Raji (cell line): Measurements from ENCODE around the gene RPS2.

ENCODE experiments used
- POLR2A ChIP-seq: IDR thresholded peaks from 2 replicates; pipeline ENCODE4 v1.6.1; 2011; ENCODE audit warnings: low read depth, low read length, control low read depth; ENCODE audit not compliant: insufficient read depth

Gene RPS2

GRCh38 chr16:1960665-1961630 is 3.7 kb downstream of the RPS2 start:
- TF ChIP-seq POLR2A: peak; percentile 82

DNA sequence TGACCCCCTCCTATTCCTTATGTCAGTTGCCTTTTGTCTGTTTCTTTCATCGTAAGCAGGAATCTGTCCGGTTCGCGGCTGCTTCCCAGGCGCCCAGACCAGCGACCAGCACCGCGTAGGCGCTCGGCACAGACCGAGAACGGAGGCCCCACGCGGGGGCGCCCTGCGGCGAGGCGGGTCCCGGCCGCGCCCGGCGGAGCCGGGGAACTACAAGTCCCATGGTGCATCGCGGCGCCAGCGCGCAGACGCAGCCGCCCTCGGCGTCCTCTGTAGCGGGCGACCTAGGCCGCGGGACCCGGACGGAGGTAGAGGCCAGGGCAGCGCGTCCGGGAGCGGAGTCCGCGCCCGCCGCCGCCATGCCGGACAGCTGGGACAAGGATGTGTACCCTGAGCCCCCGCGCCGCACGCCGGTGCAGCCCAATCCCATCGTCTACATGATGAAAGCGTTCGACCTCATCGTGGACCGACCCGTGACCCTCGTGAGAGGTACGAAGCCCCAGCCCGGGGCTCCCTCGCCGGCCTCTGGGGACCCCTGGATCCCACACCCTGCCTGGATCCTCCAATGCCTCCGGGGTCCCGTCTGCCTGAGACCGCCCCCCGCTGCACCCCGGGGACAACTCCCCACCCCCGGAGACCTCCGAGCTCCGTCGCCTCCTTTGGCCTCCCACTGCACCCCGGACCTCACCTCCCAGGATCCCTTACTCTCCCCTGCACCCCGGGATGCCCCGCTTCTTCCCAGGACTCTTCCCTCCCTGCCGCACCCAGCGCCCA is 5.2 kb downstream of the RPS2 start, which contains the start of gene NDUFB10:
NDUFB10 (plus strand) TSS at position 270 of the 771 bp plus-strand sequence; CDS start at position 357, 87 bp downstream.
- peak; percentile 95 for TF ChIP-seq POLR2A

GRCh38 chr16:1958715-1959268 is 5.8 kb downstream of the RPS2 start:
- no peak for TF ChIP-seq POLR2A

GRCh38 chr16:1957434-1958142 is 7.0 kb downstream of the RPS2 start:
- peak; percentile 50 for TF ChIP-seq POLR2A

GRCh38 chr16:1953734-1954133 is 10.9 kb downstream of the RPS2 start:
- no peak for TF ChIP-seq POLR2A

DNA sequence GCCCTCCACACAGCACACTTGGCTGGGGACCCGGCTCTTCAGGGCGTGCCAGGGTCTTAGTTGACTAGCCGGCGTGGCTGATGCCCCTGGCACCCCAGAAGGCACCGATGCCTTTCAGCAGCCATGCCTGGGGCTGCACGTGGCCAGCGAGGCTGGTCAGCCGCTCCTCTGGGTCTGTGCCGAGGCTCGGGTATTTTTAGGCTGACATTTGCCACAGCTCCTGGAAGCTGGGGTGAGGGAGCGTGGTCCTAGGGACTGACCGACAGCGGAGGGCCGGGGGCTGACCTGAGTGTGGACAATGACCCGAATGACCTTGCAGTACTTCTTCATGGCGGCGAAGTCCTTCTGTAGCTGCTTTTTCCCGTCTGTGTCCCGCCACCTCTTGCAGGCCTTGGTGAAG is 14.1 kb downstream of the RPS2 start:
- no peak for TF ChIP-seq POLR2A

DNA sequence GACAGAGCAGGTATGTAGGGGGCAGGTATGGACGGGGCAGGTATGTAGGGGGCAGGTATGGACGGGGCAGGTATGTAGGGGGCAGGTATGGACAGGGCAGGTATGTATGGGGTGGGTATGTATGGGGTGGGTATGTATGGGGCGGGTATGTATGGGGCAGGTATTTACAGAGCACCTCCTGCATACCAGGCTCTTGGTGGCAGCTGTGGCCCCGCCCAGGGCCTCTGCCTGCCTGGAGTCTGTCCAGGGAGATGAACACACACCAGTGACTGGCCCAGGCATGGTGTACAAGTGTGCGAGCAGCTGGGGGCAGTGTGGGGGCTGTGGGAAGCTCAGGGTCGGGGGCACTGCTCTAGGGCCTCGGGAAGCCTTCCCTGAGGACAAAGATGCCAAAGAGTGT is 14.6 kb downstream of the RPS2 start:
- TF ChIP-seq POLR2A: no peak

- TF ChIP-seq POLR2A: no peak
Observed at GRCh38 chr16:1949507-1949906, 15.1 kb downstream of the RPS2 start.

GRCh38 chr16:1947369-1947670 is 17.3 kb downstream of the RPS2 start:
- TF ChIP-seq POLR2A: no peak

DNA sequence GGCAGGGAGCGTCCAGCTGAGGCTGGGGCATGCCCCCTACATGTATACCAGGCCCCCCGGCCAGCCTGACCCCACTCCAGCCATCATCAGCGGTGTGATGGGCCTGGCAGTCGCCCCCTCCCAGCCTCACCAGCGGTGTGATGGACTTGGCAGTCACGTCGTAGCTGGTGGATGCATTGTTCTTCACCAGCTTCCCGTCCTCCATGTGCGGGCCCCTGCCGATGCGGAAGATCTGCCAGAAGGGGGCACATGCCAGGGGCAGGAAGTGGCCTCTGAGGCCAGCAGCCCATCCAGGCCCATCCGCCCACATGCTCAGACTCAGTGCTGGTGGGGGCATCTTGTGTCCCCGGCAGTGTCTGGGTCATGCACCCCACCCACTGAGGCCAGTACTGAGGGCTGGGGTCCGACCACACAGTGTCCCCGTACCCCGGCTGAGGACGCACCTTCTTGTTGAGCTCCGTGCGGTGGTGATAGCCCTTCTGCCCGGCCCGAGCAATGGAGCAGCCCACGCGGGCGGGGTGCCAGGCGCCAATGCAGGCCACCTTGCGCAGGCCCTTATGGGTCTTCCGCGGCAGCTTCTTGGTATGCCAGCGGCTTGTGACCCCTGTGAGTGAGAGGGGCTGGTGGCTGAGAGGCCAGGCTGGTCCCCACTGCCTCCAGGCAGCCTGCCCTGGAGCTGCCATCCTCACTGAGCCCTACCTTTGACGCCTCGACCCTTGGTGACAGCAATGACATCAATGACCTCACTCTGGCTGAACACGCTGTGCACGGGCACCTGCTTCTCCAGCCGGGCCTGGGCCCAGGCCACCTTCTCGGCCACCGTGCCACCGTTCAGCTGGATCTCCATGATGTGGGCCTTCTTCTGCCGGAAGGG is 17.9 kb downstream of the RPS2 start:
- TF ChIP-seq POLR2A: no peak

DNA sequence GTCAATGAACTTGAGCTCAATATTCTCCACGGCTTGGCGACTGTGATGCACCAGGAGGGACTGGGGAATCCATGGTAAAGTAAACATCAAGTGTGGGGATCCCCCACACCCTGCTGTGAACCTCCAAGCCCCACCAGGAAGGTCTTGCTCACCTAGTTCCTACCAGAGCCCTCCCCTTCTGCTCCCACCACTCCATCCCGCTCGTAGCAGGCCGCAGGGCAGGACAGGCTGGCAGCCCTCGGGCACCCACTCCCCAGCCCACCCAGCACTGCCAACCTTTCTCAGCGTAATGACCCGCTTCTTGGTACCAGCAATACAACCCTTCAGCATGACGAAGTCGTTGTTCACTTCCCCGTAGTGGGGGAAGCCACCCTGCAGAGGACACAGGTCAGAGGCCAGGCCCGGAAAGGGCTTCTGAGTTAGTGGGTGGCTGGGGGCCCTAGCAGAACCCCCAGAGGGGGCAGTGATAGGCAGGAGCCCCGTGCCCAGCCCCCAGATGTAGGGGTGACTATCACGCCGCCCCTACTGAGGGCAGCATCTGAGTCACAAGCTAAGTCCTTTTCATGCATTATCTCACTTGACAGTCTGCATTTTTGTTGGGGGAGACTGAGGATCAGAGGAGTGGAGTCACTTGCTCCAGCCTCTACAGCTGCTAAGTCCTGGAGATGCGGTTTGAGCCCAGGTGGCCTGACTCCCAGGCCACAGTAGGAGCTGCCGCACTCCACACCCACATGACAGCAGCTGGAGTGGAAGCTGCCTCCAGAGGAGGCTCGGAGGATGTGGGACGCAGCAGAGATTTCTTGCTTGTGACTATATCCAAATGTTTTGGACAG is 18.9 kb downstream of the RPS2 start:
- no peak for TF ChIP-seq POLR2A

DNA sequence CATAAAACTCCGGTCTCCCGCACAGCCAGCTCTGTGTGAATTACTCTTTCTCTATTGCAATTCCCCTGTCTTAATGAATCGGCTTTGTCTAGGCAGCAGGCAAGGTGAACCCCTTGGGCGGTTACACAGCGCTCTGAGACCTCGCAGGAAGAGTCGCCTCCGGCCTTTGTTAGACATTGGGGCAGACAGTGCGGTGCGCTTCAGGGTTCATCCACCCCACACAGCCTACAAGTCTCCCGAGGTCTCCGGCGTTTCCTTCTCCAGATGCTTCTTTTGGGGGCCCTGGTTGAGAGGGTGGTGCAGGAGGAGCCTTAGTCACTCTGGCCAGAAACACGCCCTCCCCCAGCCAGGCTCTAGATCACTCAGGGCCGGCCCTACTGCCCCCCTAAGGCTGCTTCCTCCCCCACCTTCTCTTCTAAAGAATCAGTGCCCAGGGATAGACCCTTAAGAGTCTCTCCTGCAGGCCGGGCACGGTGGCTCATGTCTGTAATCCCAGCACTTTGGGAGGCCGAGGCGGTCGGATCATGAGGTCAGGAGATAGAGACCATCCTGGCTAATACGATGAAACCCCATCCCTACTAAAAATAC is 19.9 kb downstream of the RPS2 start:
- no peak for TF ChIP-seq POLR2A
